CD4-positive, alpha-beta T cell treated with Interleukin-17A for 1 hour (primary cell): ENCODE data around the gene NFKBIB.
"Not testable (repeated sequence)": the region's sequence is repeated elsewhere in the genome, so short reads cannot be mapped to it uniquely, and the experiment has no call there.

ENCODE experiments used
- DNase-seq: peaks from one replicate; pipeline ENCODE4 v3.0.0-alpha.2; 2020

The NFKBIB gene

DNA sequence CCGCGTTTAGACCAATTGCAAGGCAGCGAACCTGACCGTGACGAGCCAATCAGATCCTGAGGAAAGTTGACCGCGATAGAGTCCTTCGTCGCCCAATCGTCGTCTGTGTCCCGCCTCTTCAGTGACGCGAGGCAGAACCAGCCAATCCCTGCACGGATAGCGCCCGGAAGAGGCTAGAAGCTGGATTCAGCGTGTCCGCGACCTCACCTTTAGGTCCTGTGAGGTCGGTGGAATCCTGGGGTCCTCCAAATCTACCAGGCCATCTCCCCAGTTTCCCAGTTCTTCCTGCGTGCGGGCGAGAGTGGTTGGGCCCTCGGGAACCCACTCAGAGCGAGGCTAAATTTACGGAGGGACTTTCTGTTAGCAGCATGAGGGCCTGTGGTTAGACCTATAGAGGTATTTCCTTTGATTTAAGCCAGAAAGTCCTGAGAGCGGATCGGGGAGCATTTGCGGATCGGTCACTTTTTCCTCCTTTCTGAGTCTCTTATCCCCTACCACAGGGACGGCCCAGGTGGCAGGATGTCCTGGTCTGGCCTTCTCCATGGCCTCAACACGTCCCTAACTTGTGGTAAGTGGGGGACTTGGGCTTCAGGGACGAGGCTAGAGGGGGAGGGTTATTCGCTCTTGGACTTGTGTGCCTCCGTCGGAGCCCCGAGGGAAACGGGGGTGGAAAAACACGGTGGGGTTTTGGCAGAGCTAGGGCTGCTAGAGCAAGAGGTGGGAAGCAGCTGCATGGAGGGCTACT is 31.2 kb downstream of the NFKBIB start, which contains the start of gene MRPS12:
Gene MRPS12 (plus strand): TSS at position 169 of the 745 bp plus-strand sequence. CDS start 351 bp downstream, at position 520.
- DNase-seq: peak; percentile 99

DNA sequence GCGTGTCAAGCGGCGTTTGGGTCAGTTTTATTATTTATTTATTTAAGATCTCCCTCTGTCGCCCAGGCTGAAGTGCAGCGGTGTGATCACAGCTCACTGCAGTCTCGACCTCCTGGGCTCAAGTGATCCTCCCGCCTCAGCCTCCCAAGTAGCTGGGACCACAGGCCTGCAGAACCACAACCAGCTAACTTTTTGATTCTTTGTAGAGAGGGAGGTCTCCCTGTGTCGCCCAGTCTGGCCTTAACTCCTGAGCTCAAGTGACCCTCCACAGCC is 31.7 kb downstream of the NFKBIB start:
- DNase-seq: no peak

DNA sequence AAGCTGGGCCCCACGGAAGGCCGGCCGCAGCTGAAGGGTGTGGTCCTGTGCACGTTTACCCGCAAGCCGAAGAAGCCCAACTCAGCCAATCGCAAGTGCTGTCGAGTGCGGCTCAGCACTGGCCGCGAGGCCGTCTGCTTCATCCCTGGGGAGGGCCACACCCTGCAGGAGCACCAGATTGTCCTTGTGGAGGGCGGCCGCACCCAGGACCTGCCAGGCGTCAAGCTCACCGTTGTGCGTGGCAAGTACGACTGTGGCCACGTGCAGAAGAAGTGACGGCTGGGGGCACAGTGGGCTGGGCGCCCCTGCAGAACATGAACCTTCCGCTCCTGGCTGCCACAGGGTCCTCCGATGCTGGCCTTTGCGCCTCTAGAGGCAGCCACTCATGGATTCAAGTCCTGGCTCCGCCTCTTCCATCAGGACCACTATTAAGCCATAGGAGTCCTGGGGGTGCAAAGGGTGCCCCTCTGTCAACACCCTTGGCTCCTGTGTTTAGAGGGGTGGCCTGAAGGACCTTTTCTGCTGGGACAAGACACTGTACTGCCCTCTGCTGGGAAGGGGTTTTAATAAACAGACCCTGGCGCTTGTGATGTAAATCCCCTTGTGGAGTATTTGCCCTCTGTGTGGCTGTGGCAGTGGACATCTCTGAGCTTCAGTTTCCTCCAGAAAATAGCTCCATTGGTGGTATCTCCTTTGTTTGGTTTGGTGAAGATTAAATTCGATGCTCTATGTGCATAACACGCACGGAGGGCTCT is 32.8 kb downstream of the NFKBIB start:
- DNase-seq: peak; percentile 67

DNA sequence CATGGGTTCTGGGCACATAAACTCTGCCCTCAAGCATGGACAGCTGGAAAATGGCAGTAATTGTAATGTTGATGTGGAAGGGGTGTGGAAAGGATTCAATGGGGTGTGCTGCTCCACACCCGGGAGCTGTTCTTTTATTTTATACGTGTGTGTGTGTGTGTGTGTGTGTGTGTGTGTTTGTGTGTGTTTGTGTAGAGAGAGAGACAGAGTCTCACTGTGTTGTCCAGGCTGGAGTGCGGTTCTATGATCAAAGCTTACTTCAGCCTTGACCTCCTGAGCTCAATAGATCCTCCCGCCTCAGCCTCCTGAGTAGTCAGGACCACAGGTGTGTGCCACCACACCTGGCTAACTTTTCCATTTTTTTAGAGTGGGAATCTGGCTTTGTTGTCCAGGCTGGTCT is 33.8 kb downstream of the NFKBIB start:
- DNase-seq: no peak

DNA sequence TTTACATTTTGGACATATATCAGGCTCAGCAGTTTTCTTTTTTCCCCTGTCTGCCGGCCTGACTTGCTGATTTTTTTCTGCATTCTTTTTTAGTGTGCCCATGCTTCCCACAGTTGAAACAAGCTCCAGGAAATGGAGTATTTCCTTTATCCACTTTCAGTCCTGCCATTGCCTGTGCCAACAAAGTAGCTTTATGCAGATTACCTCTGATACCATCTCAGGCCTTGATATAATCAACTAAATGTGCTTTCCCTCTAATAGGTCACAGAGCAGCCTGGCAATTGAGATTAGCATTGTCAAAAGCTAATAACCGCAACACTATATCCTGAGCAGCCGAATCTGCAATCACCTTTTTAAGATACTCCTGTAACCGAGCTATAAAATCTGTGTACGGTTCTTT is 40.2 kb downstream of the NFKBIB start:
- DNase-seq: no peak

DNA sequence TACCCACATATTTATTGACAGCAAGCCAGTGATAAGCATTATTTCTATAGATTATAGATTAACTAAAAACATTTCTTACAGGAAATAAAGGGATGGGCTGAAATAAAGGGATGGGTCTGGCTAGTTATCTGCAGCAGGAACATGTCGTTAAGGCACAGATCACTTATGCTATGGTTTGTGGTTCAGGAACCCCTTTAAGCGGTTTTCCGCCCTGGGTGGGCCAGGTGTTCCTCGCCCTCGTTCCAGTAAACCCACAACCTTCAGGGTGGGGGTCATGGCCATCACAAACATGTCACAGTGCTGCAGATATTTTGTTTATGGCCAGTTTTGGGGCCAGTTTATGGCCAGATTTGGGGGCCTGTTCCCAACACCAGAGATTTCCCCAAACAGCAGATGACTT is 41.7 kb downstream of the NFKBIB start:
- not testable (repeated sequence) for DNase-seq

DNA sequence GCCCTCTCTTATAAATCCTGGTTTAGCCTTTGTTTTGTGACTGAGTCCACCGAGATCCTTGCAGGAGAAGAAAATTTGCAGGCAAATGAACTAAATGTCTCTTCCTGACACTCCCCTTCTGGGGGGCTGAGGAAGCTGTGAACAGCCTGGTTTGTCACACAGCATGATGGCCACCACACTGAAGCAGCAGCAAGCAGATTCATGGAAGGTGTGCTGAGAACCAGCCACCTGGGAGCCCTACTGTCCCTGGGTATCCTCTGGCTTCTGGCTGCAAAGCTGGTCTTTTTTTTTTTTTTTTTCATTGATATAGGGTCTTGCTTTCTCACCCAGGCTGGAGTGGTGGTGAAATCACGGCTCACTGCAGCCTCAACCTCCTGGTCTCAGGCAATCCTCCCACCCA is 42.2 kb downstream of the NFKBIB start:
- no peak for DNase-seq

DNA sequence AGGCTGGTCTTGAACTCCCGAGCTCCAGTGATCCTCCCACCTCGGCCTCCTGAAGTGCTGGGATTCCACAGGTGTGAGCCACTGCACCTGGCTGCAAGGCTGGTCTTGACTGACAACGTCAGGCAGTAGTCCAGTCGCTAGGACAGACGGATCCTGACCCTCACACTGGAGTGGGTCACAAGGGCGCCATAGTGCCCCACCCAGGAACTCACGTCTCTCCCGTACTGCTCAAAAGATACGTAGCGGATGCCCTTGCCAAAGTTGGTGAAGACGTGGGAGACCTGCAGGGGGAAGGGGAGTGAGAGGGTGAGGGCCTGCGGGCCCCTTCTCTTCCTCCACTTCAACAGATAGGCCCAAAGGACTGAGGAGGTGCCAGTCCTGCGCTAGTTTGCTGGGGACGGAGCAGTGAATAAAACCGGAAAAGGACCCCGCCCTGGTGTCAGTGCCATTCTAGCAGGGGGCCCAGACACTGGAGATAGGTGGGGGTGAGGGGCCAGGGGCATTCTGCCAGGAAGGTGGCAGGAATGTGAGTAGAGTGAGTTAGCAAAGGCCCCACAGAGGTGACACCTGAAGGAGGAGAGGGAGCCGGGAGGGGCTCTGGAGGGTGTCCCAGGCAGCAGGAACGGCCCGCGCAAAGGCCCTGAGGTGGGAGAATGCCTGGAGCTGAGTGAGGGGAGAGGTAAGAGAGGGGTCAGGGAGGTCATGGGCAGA is 42.9 kb downstream of the NFKBIB start:
- DNase-seq: no peak

DNA sequence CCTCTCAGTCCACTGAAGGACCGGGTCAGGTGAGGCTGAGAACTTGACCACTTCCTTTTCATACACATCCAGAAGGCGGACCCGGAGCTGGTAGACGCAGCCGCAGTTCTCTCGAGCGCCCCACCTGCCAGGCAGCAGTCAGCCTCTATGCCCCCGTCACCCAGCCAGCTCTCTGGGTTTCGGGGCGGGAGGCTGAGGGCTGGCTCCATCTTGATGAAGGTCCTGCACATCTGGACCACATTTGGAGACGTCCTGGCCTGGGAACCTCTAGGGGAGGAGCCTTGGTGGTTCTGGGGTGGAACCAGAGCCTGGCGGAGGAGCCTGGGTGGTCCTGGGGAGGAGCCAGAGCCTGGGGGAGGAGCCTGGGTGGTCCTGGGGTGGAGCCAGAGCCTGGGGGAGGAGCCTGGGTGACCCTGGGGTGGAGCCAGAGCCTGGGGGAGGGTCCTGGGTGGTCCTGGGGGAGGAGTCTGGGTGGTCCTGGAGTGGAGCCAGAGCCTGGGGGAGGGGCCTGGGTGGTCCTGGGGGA is 45.3 kb downstream of the NFKBIB start:
- DNase-seq: no peak

DNA sequence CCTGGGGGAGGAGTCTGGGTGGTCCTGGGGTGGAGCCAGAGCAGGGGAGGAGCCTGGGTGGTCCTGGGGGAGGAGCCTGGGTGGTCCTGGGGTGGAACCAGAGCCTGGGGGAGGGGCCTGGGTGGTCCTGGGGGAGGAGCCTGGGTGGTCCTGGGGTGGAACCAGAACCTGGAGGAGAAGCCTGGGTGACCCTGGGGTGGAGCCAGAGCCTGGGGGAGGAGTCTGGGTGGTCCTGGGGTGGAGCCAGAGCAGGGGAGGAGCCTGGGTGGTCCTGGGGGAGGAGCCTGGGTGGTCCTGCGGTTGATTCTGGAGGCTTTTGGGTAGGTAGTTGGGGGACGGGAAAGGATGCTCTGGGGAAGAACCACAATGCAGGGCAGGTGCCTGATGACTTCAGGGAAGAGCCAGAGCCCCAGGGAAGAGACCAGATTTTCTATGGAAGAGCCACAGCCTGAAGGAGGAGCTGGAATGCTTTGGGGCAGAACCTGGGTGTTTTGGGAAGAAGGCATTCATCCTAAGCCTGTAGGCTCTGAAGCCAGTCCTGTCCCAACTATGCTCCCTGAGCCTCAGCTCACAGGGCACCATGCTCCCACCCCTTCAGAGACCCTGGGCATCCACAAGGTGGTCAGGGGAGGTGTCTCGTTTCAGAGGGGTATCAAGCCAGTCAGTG is 45.9 kb downstream of the NFKBIB start:
- no peak for DNase-seq

DNA sequence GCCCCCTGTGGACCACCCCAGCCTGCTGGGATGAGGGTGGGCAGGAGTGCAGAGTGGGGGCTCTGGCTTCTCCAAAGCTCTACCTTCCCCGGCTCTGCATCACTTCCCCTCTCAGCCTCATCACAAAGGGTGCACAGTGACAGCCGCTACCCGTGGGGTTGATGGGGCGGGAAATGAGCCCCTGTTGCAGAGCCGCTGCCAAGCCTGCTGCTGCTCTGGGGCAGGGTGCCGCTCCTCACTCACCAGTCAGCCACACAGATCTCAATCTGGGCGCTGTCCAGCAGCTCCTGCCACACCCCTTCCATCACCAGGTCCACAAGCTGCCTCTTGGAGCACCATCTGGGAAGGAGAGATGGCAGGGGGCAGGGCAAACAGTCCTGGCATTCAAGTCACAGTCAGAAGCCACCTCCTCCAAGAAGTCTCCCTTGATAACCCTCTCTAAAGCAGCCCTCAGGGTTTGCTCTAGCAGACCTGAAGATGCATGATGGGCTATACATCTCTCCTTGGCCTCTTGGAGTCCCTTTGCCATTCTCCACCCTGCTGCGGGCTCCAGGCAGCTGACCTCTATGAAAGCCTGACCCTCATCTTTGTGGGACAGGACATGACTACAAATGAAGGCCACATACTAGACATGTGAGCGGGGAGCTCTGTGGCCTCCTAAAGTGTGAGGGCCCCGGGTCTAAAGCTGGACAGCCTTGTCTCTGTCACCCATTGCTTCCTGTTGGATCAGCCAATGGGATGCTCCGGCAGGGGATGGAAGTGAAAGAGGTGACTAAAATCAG is 46.7 kb downstream of the NFKBIB start:
- no peak for DNase-seq

DNA sequence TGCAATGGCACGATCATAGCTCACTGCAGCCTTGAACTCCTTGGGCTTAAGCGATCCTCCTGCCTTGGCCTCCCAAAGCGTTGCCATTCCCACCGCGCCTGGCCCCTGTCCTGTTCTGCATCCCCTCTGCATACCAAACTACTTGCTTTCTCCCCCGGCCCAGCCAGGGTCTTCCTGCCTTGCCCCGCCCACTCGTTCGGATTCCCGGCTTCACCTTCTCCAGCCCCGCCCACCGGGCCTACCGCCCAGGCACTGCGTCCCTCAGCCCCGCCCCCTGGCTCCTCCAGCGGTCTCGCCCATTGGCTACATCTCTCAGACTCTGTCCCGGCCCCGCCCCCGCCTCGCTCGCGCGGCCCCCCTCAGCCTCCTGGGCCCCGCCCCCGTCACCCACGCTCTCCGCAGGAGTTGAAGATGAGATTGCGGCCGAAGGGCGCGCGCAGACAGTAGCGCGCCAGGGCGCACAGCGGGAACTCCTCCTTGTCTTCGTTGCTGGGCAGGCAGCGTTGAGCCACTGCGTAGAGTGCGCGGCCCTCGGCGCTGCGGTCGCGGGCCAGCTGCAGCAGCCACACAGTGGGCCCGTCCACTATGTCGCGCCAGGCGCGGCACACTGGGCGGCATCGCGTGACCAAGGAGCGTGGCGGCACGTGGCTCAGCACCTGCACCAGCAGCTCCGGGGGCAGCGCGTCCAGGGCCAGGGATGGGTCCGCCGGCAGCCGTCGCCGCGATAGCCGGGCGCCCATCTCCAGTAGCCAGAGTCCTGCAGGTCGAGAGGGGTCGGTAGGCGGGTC is 50.0 kb downstream of the NFKBIB start:
- DNase-seq: peak; percentile 87

DNA sequence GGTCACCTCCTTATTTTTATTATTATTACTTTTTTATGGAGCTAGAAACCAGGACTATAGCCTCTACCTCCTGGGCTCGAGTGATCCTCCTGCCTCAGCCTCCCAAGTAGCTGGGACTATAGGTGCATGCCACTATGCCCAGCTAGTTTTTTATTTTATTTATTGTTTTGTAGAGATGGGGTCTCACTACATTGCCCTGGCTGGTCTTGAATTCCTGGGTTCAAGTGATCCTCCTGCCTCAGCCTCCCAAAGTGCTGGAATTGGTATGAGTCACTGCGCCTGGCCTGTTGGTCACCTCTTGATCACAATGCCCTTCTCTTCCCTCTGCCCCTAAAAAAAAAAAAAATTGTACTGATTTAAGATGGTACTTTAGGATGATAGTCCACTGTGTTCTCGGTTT is 51.4 kb downstream of the NFKBIB start:
- DNase-seq: no peak

DNA sequence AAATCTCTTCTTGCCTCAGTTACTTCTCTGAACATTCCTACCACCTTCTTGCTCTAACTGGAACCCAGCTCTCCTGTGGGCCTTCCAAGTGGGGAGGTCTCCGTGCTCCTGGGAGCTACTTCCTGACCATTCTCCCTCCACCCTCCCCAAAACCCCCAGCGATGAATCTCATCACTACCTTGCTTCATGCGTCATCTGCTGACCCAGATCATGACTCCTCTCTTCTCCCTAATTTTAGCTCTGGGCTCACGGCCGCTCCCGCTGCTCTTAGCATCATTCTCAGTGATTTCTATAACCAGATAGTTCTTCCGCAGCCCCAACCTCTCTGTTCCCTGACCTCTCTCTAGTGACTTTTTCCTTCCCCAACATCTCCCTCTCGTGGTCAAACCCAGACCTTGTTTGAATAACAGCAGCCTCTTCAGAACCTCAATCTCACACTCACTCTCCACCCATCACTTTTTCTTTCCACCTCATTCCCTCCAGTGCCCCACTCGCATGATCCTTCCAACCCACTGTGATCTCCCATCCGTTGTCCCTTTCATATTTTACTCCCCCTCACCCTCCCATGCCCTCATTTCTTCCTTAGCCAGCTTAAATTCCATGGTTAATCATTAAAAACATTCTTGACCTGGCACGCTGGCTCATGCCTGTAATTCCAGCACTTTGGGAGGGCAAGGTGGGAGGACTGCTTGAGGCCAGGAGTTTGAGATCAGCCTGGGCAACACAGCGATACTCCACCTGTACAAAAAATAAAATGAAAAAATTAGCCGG is 52.8 kb downstream of the NFKBIB start:
- DNase-seq: peak; percentile 64

DNA sequence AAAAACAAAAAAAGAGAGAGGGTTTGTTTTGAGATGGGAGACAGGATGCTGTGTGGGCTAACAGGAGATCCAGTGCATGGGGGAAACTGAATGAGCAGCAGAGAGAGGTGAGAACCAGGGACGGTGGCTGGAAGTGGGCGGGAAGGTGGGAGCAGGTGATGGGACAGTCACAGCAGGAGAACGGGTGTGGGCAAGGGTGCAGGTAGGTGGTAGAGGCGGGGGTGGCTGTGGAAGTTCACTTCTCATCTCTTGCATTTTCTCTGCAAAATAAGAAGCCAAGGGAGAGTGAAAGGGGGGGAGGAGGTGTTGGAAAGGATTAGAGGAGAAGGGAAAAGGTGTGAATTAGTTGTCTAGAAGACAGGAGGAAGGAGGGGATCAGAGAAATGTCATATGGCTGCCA is 53.9 kb downstream of the NFKBIB start:
- DNase-seq: no peak

DNA sequence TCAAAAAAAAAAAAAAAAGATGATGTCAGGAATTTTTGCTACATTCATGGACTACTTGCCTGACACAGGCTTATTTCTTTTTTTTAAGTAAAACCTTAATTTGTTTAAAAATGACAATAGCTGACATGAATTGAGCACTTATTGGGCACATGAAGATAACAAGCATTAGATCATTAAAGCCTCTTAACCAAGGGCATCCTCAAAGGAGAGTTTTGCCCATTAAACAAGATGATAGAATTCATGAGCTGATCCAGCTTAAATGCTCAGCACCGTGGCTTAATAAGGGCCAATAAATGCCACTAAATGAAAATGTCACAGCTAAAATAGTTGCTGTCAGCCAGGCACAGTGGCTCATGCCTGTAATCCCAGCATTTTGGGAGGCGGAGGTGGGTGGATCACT is 56.5 kb downstream of the NFKBIB start:
- no peak for DNase-seq

DNA sequence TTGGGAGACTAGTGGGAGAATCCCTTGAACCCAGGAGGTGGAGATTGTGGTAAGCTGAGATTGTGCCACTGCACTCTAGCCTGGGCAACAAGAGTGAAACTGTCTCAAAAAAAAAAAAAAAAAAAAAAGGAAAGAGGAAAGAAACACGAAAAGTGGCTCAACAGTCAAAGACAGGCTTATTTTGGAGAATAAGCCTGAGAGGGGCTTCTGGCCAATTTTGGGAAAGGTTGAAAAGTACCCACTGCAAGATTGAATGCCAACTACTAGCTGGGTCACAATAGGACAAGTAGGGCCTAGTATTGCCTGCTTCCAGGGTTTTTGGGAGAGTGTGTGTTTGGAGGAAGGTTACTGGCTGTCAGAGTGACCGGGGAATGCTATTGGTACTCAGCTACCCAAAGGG is 58.5 kb downstream of the NFKBIB start:
- no peak for DNase-seq
